Activated CD4-positive, alpha-beta T cell treated with anti-CD3 and anti-CD28 coated beads, Interleukin-2, amount 10 ng/mL, durations not matched to agents 24 days and 14 days (primary cell): ENCODE results near the gene PRSS1. TPM values are rescaled to one million over a fixed set of nuclear protein-coding genes. Genes with fewer than 3 reads are reported as not detected.

Source experiments
- DNase-seq: peaks from one replicate; pipeline ENCODE4 v3.0.0; 2022
- H3K27ac Mint-ChIP-seq: one replicate; pipeline ENCODE4 v1.8.0; 2022; ENCODE audit warnings: mild to moderate bottlenecking, mixed read lengths
- H3K27me3 Mint-ChIP-seq: one replicate; pipeline ENCODE4 v1.8.0; 2022; ENCODE audit warnings: mixed read lengths
- H3K36me3 Mint-ChIP-seq: one replicate; pipeline ENCODE4 v1.8.0; 2022; ENCODE audit warnings: low read depth, mild to moderate bottlenecking, mixed read lengths
- H3K4me1 Mint-ChIP-seq: one replicate; pipeline ENCODE4 v1.8.0; 2021; ENCODE audit warnings: mixed read lengths
- H3K4me3 Mint-ChIP-seq: one replicate; pipeline ENCODE4 v1.8.0; 2022; ENCODE audit warnings: mild to moderate bottlenecking, moderate library complexity, mixed read lengths
- H3K9me3 Mint-ChIP-seq: one replicate; pipeline ENCODE4 v1.8.0; 2021; ENCODE audit warnings: mixed read lengths
- intact Hi-C: fragments of 100-400 bp; cut with micrococcal nuclease; formaldehyde crosslinking; loops from one replicate; pipeline ENCODE4 v1.15.1; 2023
- total RNA-seq: library from RNA; stranded (reverse); gene quantifications from 2 replicates; pipeline ENCODE4 v1.2.3, GENCODE V29; 2022

Gene PRSS1
- total RNA-seq, 1 donor from 2014 or later, result not detected

DNA sequence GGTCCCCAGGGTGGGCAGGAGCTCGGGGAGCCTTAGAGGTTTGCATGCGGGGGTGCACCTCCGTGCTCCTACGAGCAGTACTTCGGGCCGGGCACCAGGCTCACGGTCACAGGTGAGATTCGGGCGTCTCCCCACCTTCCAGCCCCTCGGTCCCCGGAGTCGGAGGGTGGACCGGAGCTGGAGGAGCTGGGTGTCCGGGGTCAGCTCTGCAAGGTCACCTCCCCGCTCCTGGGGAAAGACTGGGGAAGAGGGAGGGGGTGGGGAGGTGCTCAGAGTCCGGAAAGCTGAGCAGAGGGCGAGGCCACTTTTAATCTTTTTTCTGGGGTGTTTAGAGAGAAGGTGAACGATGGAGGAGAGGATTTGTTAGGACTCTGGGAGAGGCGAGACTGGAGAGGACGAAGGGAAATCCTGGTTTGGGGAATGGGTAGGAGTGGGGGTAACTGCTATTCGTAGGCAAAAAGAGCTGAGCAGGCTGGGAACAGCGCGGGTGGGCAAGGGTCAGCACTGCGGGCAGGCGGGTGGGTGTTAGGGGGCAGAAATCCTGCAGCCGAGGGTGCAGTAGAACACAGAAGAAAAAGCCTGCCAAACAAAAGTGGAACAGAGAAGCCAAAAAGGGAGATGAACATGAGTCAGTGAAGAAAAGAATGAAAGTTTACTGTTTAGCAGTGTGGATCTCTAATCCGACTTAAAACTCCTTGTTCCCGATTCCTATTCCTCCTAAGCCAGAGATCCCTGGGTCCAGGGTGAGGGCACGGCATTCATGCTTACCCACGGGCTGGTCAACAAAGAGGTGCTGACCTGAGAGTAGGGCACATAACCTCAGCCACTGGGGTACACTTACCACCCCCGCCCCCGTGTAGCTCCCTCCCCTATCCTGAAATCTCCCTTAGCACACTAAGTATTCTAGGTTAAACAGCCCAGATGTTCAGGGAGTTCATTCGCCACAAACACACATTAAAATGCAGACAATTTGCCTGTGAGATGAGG lies 48.4 kb downstream of the PRSS1 start:
- intact Hi-C loops, result loop anchor here (1.0 to 2.0 kb wide), 3 partner anchors 7 to 183 kb away; no protein-coding TSS in a partner anchor
- Mint-ChIP-seq H3K9me3 (no peaks in the 10 kb centered on the region), H3K36me3 (peaks cover 88% of the 10 kb centered on the region), H3K4me3 (peak overlapping the region; percentile 100), H3K27ac (peak overlapping the region; percentile 99), H3K27me3 (no peaks in the 10 kb centered on the region), H3K4me1 (peaks cover 70% of the 10 kb centered on the region)
- peak; percentile 78 for DNase-seq

DNA sequence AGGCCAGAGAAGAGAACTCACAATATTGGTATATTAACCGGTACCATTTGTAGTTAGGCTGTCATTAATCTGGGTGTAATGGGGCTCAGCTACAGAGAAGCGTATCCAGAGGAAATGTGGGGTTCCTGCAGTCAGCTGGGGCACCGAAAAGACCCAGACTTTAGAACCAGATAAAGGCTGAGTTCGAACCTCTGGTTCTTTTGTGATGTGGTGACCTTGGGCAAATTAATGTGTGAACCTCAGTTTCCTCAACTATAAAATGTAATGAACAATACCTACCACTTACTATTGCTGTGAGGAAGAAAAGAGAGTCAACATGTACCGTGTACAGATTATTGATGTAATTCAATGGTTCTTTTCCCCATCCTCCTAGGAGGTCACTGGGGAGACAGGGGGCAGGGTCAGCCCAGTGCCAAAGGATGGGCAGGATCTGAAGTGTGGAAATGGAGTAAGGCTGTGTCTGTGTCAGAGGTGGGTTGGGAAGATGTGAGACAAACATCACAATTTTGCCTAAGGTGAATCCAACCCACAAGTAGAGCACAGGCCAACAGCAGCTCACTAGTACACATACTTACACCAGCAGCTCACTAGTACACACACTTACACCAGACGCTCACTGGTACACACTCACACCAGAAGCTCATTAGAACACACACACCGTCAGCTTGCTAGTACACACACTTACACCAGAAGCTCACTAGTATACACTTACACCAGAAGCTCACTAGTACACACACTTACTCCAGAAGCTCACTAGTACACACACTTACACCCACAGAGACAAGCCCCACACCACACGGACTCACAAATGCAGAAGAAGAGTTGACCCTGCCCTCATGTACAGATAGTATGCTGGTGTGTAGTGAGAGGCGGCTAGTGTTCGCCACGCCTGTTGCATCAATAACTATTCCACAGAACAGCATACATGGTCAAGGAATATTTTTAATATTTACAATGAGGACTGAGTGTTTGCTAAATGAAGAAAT lies 49.5 kb downstream of the PRSS1 start:
- H3K9me3 Mint-ChIP-seq, result no peaks in the 10 kb centered on the region
- DNase-seq, result peak; percentile 80
- H3K4me1 Mint-ChIP-seq, result peaks cover 70% of the 10 kb centered on the region
- H3K27me3 Mint-ChIP-seq, result no peaks in the 10 kb centered on the region
- intact Hi-C loops, result loop anchor here (1.0 to 2.0 kb wide), 4 partner anchors 8 to 184 kb away; no protein-coding TSS in a partner anchor
- peak overlapping the region; percentile 100 for H3K4me3 Mint-ChIP-seq
- peaks cover 88% of the 10 kb centered on the region for H3K36me3 Mint-ChIP-seq
- peak overlapping the region; percentile 99 for H3K27ac Mint-ChIP-seq

DNA sequence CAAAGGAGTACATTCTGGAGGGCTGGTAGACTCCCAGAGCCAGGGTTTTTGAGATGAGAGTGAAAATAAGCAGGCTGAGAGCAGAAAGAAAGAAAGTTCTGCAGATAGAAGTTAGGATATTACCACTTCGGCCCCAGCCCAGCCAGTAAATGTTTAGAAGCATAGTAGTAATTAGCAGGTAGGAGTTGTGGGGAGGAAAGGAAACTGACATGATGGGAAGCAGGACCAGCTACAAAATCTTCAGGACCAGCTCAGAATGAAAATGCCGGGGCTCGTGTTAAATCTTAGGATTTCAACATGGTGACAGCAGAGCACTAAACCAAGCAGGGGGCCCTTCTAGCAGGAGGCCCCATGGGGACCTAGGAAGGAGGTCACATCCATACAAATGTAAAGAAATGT lies 50.2 kb downstream of the PRSS1 start:
- DNase-seq, result peak; percentile 71
- intact Hi-C loops, result loop anchor here (1.0 to 2.0 kb wide), 2 partner anchors 10 to 185 kb away; no protein-coding TSS in a partner anchor
- H3K27me3 Mint-ChIP-seq, result no peaks in the 10 kb centered on the region
- H3K36me3 Mint-ChIP-seq, result peaks cover 88% of the 10 kb centered on the region
- H3K9me3 Mint-ChIP-seq, result no peaks in the 10 kb centered on the region
- peaks cover 70% of the 10 kb centered on the region for H3K4me1 Mint-ChIP-seq
- peak overlapping the region; percentile 100 for H3K4me3 Mint-ChIP-seq
- H3K27ac Mint-ChIP-seq, result peak overlapping the region; percentile 99

DNA sequence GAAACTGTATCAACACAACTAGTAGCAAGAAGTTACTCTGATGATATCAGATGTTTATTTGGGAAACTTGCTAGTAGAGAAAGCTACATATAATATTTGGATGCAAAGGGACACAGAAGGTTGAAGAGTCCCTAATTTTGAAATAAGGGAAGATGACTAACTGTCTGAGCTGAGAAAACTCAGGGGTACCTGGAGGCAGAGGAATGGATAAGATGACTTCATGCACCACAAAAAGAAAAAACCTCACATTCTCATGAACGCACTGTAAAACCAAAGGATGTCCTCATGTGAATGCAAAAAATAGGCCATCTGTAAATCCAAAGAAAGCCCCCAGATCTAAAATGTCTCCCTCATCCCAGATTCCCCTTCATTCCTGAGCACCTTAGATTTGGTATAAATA lies 50.8 kb downstream of the PRSS1 start:
- Mint-ChIP-seq H3K4me3 (peak overlapping the region; percentile 100), H3K27me3 (no peaks in the 10 kb centered on the region), H3K27ac (peak overlapping the region; percentile 99), H3K4me1 (peaks cover 70% of the 10 kb centered on the region), H3K36me3 (peaks cover 91% of the 10 kb centered on the region), H3K9me3 (no peaks in the 10 kb centered on the region)
- intact Hi-C loops, result loop anchor here (10.0 kb wide), 1 partner anchor 1245 kb away; the partner anchor contains the start of gene AGK
- peak; percentile 70 for DNase-seq

DNA sequence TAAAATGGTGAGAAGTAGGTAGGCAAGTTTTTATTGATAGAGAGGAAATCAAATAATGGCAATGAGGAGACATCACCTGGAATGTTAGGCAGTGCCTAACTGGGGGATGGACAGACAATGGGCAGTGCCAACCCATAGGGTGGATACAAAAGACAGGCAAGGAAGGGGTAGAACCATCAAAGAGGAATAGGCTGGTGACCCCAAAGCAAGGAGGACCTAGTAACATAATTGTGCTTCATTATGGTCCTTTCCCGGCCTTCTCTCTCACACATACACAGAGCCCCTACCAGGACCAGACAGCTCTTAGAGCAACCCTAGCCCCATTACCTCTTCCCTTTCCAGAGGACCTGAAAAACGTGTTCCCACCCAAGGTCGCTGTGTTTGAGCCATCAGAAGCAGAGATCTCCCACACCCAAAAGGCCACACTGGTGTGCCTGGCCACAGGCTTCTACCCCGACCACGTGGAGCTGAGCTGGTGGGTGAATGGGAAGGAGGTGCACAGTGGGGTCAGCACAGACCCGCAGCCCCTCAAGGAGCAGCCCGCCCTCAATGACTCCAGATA lies 51.5 kb downstream of the PRSS1 start:
- Mint-ChIP-seq H3K9me3 (no peaks in the 10 kb centered on the region), H3K4me1 (peaks cover 72% of the 10 kb centered on the region), H3K36me3 (peaks cover 91% of the 10 kb centered on the region), H3K4me3 (peak overlapping the region; percentile 100), H3K27me3 (no peaks in the 10 kb centered on the region), H3K27ac (peak overlapping the region; percentile 99)
- DNase-seq, result peak; percentile 68
- intact Hi-C loops, result loop anchor here (10.0 kb wide), 1 partner anchor 1246 kb away; the partner anchor contains the start of gene AGK

DNA sequence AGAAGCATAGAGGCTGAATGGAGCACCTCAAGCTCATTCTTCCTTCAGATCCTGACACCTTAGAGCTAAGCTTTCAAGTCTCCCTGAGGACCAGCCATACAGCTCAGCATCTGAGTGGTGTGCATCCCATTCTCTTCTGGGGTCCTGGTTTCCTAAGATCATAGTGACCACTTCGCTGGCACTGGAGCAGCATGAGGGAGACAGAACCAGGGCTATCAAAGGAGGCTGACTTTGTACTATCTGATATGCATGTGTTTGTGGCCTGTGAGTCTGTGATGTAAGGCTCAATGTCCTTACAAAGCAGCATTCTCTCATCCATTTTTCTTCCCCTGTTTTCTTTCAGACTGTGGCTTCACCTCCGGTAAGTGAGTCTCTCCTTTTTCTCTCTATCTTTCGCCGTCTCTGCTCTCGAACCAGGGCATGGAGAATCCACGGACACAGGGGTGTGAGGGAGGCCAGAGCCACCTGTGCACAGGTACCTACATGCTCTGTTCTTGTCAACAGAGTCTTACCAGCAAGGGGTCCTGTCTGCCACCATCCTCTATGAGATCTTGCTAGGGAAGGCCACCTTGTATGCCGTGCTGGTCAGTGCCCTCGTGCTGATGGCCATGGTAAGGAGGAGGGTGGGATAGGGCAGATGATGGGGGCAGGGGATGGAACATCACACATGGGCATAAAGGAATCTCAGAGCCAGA lies 52.5 kb downstream of the PRSS1 start:
- intact Hi-C loops, result loop anchor here (10.0 kb wide), 1 partner anchor 1247 kb away; the partner anchor contains the start of gene AGK
- peak overlapping the region; percentile 100 for H3K4me3 Mint-ChIP-seq
- no peaks in the 10 kb centered on the region for H3K27me3 Mint-ChIP-seq

DNA sequence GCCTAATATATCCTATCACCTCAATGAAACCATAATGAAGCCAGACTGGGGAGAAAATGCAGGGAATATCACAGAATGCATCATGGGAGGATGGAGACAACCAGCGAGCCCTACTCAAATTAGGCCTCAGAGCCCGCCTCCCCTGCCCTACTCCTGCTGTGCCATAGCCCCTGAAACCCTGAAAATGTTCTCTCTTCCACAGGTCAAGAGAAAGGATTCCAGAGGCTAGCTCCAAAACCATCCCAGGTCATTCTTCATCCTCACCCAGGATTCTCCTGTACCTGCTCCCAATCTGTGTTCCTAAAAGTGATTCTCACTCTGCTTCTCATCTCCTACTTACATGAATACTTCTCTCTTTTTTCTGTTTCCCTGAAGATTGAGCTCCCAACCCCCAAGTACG lies 53.0 kb downstream of the PRSS1 start:
- Mint-ChIP-seq H3K36me3 (peaks cover 85% of the 10 kb centered on the region), H3K27me3 (no peaks in the 10 kb centered on the region), H3K9me3 (no peaks in the 10 kb centered on the region), H3K4me1 (peaks cover 87% of the 10 kb centered on the region), H3K4me3 (peak overlapping the region; percentile 100), H3K27ac (peak overlapping the region; percentile 99)
- peak; percentile 56 for DNase-seq
- intact Hi-C loops, result loop anchor here (10.0 kb wide), 1 partner anchor 1248 kb away; the partner anchor contains the start of gene AGK

More for the DNA sequence above, 52.5 kb downstream of the PRSS1 start:
- peaks cover 86% of the 10 kb centered on the region for H3K36me3 Mint-ChIP-seq
- peak; percentile 65 for DNase-seq
- no peaks in the 10 kb centered on the region for H3K9me3 Mint-ChIP-seq
- H3K27ac Mint-ChIP-seq, result peak overlapping the region; percentile 99
- peaks cover 81% of the 10 kb centered on the region for H3K4me1 Mint-ChIP-seq

Other genes with a start within 250 kb of the PRSS1 start
- not detected in 2 replicates for gene PRSS2, start 21.5 kb downstream of the PRSS1 start, total RNA-seq
- 5.9 and 7.3 TPM in 2 replicates for gene EPHB6, start 105.6 kb downstream of the PRSS1 start, total RNA-seq
- not detected in 2 replicates for gene TRPV6, start 136.3 kb downstream of the PRSS1 start, total RNA-seq
- not detected in 2 replicates for gene TRPV5, start 184.3 kb downstream of the PRSS1 start, total RNA-seq
- not detected in 2 replicates for gene LLCFC1, start 190.0 kb downstream of the PRSS1 start, total RNA-seq
- gene KEL, start 212.9 kb downstream of the PRSS1 start, total RNA-seq, result 0.12 and 0.37 TPM in 2 replicates